Activated CD4-positive, CD25-positive, alpha-beta regulatory T cell treated with anti-CD3 and anti-CD28 coated beads, Interleukin-2, amount 50 U/mL, for 24 hours (primary cell): Measurements from ENCODE around the gene STX1B.

Source experiments
- ATAC-seq, 2 donors: fragments of 150-1000 bp; cut with Tn5 transposase; one replicate each; pipeline ENCODE4 v1.10.0; 2021; ENCODE audit warnings: mild to moderate bottlenecking in 1 of 2, moderate library complexity in 1 of 2

The STX1B gene

GRCh38 chr16:30974348-30974747 lies 36.1 kb downstream of the STX1B start:
- no peak for ATAC-seq

DNA sequence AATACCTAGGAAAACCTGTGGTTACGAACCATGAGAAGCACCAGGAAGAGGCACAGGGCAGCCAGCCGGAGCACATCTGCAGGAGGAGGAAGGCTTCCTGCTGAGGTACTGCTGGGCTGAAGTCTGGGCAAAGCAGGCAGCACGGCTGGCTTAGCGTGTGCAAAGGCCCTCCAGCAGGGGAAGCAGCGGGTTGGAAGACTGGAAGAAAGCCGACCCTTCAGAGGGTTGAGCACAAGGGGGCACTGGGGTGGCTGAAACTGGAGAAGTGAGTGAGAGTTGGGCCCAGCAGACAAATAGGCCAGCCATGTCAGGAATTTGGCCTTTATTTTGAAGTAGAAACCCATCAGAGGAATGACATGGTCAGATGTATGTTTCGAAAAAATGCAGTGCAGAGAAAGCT lies 37.6 kb downstream of the STX1B start:
- no peak for ATAC-seq

DNA sequence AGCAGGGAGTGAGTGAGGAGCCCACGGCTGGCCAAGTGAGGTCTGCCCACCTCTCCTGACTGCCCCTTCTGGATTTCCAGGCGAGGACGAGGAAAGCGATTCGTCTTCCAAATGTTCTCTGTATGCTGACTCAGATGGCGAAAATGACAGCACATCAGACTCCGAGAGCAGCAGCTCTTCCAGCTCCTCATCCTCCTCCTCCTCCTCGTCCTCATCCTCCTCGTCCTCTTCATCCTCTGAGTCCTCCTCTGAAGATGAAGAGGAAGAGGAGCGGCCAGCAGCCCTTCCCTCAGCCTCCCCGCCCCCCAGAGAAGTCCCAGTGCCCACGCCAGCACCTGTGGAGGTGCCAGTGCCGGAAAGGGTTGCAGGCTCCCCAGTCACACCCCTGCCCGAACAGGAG lies 39.1 kb downstream of the STX1B start:
- no peak for ATAC-seq

- no peak for ATAC-seq
These were observed 41.1 kb downstream of the STX1B start for GRCh38 chr16:30969246-30969842.

DNA sequence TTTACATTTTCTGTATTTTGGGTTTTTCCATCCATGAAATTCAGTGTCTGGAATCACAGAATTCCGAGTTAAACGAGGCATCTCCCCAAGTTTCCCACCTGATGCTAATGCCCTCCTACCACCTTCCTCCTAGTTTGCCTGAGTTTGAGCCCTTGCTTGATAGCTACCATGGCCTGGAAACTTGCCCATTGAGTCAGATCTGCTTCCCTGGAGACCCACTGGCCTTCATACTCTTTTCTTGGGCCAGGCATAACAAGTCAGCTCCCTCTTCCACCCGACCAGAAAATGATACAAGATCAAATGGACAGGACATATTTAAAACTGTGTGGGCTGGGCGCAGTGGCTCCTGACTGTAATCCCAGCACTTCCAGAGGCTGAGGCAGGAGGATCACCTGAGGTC lies 42.6 kb downstream of the STX1B start:
- ATAC-seq = no peak

GRCh38 chr16:30966033-30966619 lies 44.3 kb downstream of the STX1B start:
- no peak for ATAC-seq

DNA sequence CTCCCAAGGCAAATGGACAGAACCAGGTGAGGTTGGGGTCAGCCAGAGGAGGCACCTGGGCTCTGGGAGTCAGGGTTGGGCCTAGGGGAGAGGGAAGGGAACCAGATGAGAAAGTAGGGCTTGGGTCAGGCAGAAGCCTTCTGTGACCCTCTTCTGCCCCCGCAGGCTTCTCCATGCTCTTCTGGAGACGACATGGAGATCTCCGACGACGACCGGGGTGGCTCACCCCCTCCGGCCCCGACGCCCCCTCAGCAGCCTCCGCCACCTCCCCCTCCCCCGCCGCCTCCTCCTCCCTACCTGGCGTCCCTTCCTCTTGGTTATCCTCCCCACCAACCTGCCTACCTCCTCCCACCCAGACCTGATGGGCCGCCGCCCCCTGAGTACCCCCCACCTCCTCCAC lies 45.0 kb downstream of the STX1B start:
- ATAC-seq = no peak

DNA sequence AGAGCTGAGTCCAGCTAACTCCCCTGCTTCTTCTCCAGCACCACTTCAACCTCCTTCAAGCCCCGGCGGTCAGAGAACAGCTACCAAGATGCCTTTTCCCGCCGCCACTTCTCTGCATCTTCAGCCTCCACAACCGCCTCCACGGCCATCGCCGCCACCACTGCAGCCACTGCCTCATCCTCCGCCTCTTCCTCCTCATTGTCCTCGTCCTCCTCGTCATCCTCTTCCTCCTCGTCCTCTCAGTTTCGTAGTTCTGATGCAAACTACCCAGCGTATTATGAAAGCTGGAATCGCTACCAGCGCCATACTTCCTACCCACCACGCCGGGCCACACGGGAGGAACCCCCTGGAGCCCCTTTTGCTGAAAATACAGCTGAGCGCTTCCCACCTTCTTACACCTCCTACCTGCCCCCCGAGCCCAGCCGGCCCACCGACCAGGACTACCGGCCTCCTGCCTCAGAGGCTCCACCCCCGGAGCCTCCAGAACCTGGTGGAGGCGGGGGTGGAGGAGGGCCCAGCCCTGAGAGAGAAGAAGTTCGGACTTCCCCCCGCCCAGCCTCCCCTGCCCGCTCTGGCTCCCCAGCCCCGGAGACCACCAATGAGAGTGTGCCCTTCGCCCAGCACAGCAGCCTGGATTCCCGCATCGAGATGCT lies 45.7 kb downstream of the STX1B start:
- ATAC-seq = no peak

- ATAC-seq = no peak
These were observed 46.4 kb downstream of the STX1B start for GRCh38 chr16:30963925-30964511.

DNA sequence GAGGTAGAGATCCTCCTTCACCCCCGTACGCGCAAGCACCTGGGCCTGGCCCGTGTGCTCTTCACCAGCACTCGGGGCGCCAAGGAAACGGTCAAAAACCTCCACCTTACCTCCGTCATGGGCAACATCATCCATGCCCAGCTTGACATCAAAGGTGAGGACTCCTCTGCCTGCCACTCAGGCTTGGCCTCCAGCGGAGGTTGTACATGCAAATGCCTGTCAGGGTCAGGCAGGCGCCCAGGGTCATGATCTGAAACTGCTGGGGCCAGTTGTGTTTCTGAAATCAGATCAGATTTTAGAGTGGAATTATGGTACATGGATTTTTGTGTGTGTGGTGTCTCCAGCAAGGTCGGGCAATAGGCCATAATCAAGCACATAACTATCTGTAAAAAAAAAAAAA lies 49.1 kb downstream of the STX1B start:
- no peak for ATAC-seq

GRCh38 chr16:30958175-30959079 lies 52.0 kb downstream of the STX1B start:
- ATAC-seq = no peak

DNA sequence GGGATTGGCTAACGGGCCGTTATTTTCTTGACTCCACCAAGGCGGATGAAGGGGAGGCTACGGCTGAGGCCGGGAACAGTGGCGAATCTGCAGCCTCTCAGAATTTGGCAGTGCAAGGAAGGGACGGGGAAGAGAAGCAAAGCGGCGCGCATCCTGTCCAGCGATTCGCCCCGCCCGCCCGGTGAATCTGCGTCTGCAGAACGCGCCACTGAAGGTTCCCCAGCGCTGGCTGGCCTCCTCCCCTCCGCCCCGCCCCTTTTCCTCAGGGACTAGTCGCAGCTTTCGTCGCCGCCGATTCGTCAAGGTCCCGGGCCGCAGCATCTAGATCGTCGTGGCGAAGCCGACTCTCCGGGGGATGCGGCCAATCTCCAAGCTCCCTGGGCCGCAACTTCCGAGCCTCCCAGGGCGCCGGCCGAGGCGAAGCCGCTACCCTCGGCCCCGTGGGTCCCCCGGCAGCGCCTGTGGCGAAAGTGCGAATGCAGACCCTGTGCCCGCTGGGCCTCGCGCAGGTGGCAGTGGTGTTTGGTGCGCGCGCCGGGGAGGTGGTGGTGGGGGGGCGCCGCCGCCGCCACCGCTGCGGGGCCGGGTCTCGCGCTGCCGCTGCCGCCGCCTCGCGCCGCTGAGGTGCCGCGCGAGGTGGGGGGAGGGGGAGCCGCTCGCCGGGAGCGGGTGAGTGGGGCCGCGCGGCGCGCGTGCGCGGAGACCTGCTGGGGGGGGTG lies 52.8 kb downstream of the STX1B start, which contains the start of gene SETD1A:
Gene SETD1A, plus strand, starts transcription at position 299 of the 719 bp plus-strand sequence. CDS start 978 bp downstream, outside the sequence.
- ATAC-seq = peak; percentile 84 to 86

- ATAC-seq = peak; percentile 78 to 81
These were observed 53.6 kb downstream of the STX1B start for GRCh38 chr16:30956601-30957455.

GRCh38 chr16:30954993-30955392 lies 55.4 kb downstream of the STX1B start:
- no peak for ATAC-seq

DNA sequence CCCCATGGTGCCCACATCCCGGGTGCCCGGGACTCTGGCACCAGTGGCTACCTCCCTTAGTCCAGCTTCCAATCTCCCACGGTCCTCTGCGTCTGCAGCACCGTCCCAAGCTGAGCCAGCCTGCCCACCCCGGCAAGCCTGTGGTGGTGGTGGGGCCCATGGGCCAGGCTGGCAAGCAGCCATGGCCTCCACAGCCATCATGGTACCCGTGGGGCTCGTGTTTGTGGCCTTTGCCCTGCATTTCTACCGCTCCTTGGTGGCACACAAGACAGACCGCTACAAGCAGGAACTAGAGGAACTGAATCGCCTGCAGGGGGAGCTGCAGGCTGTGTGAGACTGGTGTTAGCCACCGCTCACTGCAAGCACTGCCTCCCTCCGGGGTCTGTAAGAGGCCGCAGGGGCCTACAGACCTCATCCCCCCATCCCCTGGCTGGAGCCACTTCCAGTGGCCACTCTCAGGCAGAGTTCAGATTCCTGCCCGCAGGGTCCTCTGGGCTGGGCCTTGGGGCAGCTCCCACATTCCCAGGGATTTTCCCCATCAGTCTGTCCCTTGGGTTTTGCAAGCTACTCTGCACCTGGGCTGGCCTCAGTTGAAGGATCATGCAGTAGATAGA lies 56.8 kb downstream of the STX1B start:
- ATAC-seq = peak in 1 of 2 donors; percentile 13

GRCh38 chr16:30953111-30953510 lies 57.3 kb downstream of the STX1B start:
- ATAC-seq = no peak

GRCh38 chr16:30951750-30952149 lies 58.7 kb downstream of the STX1B start:
- no peak for ATAC-seq

GRCh38 chr16:30951193-30951592 lies 59.2 kb downstream of the STX1B start:
- ATAC-seq = no peak

- peak in 1 of 2 donors; percentile 2 for ATAC-seq
These were observed 59.8 kb downstream of the STX1B start for GRCh38 chr16:30950516-30951065.
